Measurements from ENCODE around the gene RAB35. TPM values are rescaled to one million over a fixed set of nuclear protein-coding genes. Genes with fewer than 3 reads are reported as not detected.

RAB35 gene
- total RNA-seq, 1 donor from 2014 or later: 15.1 TPM

DNA sequence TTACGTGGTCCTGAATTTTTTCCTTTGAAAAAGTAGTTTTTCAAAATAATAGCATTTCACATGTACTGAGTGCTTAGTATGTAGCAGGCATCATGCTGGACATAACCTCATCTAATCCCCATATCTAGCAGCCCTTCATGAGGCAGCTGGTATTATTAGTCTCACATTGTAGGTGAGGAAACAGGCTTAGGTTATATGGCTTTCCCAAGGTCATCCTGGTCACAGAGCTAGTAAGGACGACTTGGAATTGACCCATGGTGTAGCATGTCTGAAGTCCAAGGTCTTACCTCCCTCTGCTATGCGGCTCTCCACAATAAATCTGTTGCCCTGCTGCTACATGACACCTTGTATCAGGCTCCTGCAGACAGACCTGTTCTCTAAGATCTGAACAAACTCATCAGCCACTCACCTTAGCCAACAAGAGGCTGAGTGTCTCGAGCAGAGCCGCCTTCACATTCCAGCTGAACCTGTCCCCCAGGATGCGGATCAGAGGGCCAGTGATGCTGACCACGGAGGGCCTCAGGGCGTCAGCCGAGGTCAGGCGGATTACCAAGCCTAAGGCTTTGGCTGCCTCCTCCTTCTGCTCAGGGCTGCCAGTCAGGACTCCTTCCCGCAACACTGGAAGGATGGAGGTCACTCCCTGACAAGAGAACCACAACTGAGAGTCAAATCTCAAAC is 19.7 kb upstream of the RAB35 start:
- Histone ChIP-seq H3K27ac (ENCODE audit: low read depth, low read length) (no peak overlapping the region), H3K4me3 (ENCODE audit: low read length in 3 of 3) (no peak overlapping the region), H3K4me1 (ENCODE audit: control insufficient read depth in 3 of 3, insufficient read depth in 3 of 3, low read length in 3 of 3) (peaks cover 4 to 12% (median 9%) of the 10 kb centered on the region in 3 donors), H3K9me3 (ENCODE audit: control insufficient read depth in 3 of 3, low read length in 3 of 3) (no peaks in the 10 kb centered on the region), H3K36me3 (ENCODE audit: control insufficient read depth in 3 of 3, insufficient read depth in 3 of 3, low read length in 3 of 3) (peaks cover 81 to 92% (median 91%) of the 10 kb centered on the region in 3 donors), H3K27me3 (ENCODE audit: control insufficient read depth in 3 of 3, insufficient read depth in 3 of 3, low read length in 3 of 3) (no peaks in the 10 kb centered on the region), H3K9ac (ENCODE audit: low read depth in 1 of 3, low read length in 3 of 3) (peak overlapping the region in 1 of 3 donors; percentile 45)

DNA sequence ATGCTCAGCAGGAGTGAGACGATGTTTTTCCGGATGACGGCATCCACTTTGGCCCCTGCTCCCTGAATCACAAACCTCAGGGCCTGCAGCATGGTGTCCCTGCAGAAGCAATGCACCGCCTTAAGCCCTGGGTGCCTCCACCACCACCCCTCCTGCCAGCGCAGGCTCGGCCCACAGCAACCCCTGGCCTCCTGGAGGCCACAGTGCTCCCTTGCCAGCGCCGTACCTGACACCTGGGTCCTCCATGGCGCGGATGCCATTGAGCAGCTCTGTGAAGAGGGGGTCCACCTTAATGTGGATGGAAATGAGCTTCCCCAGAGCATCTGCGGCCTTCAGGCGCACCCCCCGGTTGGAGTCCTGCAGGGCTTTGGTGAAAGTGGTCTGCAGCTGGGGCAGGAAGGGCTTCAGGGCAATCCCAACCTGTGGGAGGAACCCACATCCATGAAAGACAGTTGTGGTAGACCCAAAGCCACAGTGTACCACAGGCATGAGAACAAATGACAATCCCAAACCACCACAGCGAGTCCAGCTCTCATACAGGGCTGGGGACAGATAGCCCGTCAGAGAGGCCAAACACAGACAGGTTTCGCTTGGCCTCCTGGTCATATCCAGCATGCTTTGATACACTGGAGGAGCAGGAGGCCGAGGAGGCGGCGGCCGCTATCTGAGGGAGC is 17.9 kb upstream of the RAB35 start:
- Histone ChIP-seq H3K36me3 (ENCODE audit: control insufficient read depth in 3 of 3, insufficient read depth in 3 of 3, low read length in 3 of 3) (peaks cover 81 to 92% (median 91%) of the 10 kb centered on the region in 3 donors), H3K27me3 (ENCODE audit: control insufficient read depth in 3 of 3, insufficient read depth in 3 of 3, low read length in 3 of 3) (no peaks in the 10 kb centered on the region), H3K9me3 (ENCODE audit: control insufficient read depth in 3 of 3, low read length in 3 of 3) (no peaks in the 10 kb centered on the region), H3K4me1 (ENCODE audit: control insufficient read depth in 3 of 3, insufficient read depth in 3 of 3, low read length in 3 of 3) (peaks cover 4 to 12% (median 9%) of the 10 kb centered on the region in 3 donors), H3K9ac (ENCODE audit: low read depth in 1 of 3, low read length in 3 of 3) (no peak overlapping the region), H3K27ac (ENCODE audit: low read depth, low read length) (no peak overlapping the region), H3K4me3 (ENCODE audit: low read length in 3 of 3) (no peak overlapping the region)

DNA sequence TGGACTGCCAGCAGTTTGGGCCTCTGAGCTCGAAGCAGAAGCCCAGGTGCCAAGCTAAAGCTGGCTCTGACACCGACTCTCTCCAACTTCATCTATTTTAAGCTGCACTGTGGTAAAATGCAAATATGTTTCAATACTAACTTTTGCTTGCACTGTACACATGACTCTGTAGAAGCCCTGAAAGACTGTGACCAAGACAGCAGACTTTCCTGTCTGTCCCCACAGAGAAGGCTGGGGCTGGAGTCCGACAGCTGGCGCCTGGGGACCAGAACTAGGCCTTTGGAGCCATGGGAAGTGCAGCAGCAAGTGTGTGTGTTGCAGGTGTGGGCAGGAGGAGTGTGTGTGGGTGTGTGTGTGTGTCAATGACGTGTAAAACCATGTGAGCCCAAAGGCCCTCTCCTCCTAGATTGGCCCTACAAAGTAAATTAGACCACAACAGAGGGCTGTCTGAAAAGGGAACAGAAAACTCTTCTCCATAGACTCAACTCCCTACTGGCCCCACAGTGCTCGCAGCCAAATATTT is 16.4 kb upstream of the RAB35 start:
- Histone ChIP-seq H3K27ac (ENCODE audit: low read depth, low read length) (no peak overlapping the region), H3K36me3 (ENCODE audit: control insufficient read depth in 3 of 3, insufficient read depth in 3 of 3, low read length in 3 of 3) (peaks cover 79 to 91% (median 89%) of the 10 kb centered on the region in 3 donors), H3K27me3 (ENCODE audit: control insufficient read depth in 3 of 3, insufficient read depth in 3 of 3, low read length in 3 of 3) (no peaks in the 10 kb centered on the region), H3K9me3 (ENCODE audit: control insufficient read depth in 3 of 3, low read length in 3 of 3) (no peaks in the 10 kb centered on the region), H3K4me1 (ENCODE audit: control insufficient read depth in 3 of 3, insufficient read depth in 3 of 3, low read length in 3 of 3) (peaks cover 4 to 12% (median 9%) of the 10 kb centered on the region in 3 donors), H3K9ac (ENCODE audit: low read depth in 1 of 3, low read length in 3 of 3) (peak overlapping the region in 1 of 3 donors; percentile 1), H3K4me3 (ENCODE audit: low read length in 3 of 3) (no peak overlapping the region)

DNA sequence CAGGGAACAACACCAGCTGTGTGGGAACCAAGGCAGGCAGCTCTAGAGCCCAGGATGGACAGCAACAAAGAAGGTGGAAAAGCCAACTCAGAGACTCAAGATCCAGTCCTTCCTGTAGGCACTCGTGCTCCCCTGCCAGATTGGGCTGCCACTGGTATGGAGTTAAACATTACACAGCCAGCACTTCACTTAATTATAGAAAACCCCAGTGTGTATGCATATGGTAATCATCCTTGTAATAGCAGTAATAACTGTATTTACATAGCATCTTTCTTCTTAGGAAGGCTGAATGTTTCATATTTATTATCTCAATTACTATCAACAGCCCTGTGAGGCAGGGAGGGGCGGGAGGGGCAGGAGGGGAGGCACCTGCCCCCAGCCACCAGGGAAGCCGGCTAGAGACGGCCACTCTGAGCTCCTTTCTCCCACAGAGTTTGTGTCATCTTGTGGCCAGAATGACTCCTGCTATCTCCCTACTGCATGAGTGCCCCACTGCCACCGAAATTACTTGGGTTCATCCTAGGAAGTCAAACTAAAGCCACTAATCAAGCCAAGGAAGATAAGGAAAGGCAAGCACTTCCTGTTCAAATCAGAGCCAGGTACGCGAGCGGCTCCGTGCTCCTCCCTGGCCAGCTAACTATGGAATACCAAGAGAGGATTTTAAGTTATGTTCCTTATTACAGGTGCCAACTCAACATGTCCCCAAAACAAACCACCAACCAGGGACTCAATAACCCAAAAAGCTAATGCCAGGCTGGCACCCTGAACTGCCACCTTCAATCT is 15.7 kb upstream of the RAB35 start:
- Histone ChIP-seq H3K9me3 (ENCODE audit: control insufficient read depth in 3 of 3, low read length in 3 of 3) (no peaks in the 10 kb centered on the region), H3K27me3 (ENCODE audit: control insufficient read depth in 3 of 3, insufficient read depth in 3 of 3, low read length in 3 of 3) (no peaks in the 10 kb centered on the region), H3K9ac (ENCODE audit: low read depth in 1 of 3, low read length in 3 of 3) (peak overlapping the region in 1 of 3 donors; percentile 1), H3K36me3 (ENCODE audit: control insufficient read depth in 3 of 3, insufficient read depth in 3 of 3, low read length in 3 of 3) (peaks cover 79 to 91% (median 89%) of the 10 kb centered on the region in 3 donors), H3K27ac (ENCODE audit: low read depth, low read length) (no peak overlapping the region), H3K4me3 (ENCODE audit: low read length in 3 of 3) (no peak overlapping the region), H3K4me1 (ENCODE audit: control insufficient read depth in 3 of 3, insufficient read depth in 3 of 3, low read length in 3 of 3) (peaks cover 4 to 12% (median 11%) of the 10 kb centered on the region in 3 donors)

DNA sequence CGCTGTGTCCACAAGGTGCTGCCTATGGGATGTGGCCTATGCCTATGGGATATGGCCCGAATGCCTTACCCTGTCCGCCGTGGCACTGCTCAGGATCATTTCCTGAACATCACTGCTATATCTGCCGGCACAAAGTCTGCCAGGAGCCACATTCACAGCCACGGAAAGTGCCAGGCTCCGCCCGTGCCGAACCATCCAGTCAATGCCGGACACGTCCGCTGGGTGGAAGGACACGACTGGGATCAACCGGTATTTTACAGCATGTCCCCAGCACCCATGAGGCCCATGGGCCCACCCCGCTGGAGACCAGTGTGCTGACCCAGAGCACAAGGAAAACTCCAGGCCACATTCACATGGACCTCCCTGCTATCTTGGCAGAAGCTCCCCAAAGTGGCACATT is 14.6 kb upstream of the RAB35 start:
- no peak overlapping the region for H3K9ac ChIP-seq (ENCODE audit: low read depth in 1 of 3, low read length in 3 of 3)
- peaks cover 73 to 90% (median 87%) of the 10 kb centered on the region in 3 donors for H3K36me3 ChIP-seq (ENCODE audit: control insufficient read depth in 3 of 3, insufficient read depth in 3 of 3, low read length in 3 of 3)
- peaks cover 8 to 16% (median 12%) of the 10 kb centered on the region in 3 donors for H3K4me1 ChIP-seq (ENCODE audit: control insufficient read depth in 3 of 3, insufficient read depth in 3 of 3, low read length in 3 of 3)

DNA sequence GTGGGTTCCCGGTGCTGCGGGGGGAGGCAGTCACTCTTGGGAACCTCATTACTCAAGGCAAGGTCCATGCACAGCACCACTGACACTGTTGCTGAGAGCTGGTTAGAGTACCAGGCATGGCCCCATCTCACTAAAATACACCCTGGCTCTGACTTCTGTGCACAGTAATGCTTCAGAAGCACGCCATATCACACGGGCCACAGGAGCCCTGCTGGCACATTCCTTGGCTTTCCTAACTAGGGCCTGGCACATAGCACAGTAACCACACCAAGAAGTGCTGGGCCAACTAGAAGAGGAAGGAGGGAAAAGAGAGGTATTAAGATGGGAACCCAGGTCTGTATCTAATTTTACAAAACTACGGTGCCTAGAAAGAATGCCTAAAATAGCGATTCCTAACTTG is 13.5 kb upstream of the RAB35 start:
- Histone ChIP-seq H3K4me3 (ENCODE audit: low read length in 3 of 3) (no peak overlapping the region), H3K4me1 (ENCODE audit: control insufficient read depth in 3 of 3, insufficient read depth in 3 of 3, low read length in 3 of 3) (peaks cover 9 to 17% (median 12%) of the 10 kb centered on the region in 3 donors), H3K27me3 (ENCODE audit: control insufficient read depth in 3 of 3, insufficient read depth in 3 of 3, low read length in 3 of 3) (no peaks in the 10 kb centered on the region), H3K36me3 (ENCODE audit: control insufficient read depth in 3 of 3, insufficient read depth in 3 of 3, low read length in 3 of 3) (peaks cover 73 to 84% (median 83%) of the 10 kb centered on the region in 3 donors), H3K9me3 (ENCODE audit: control insufficient read depth in 3 of 3, low read length in 3 of 3) (no peaks in the 10 kb centered on the region), H3K9ac (ENCODE audit: low read depth in 1 of 3, low read length in 3 of 3) (no peak overlapping the region), H3K27ac (ENCODE audit: low read depth, low read length) (no peak overlapping the region)

More for the DNA sequence above, 14.6 kb upstream of the RAB35 start:
- Histone ChIP-seq H3K27me3 (ENCODE audit: control insufficient read depth in 3 of 3, insufficient read depth in 3 of 3, low read length in 3 of 3) (no peaks in the 10 kb centered on the region), H3K4me3 (ENCODE audit: low read length in 3 of 3) (no peak overlapping the region), H3K9me3 (ENCODE audit: control insufficient read depth in 3 of 3, low read length in 3 of 3) (no peaks in the 10 kb centered on the region), H3K27ac (ENCODE audit: low read depth, low read length) (no peak overlapping the region)

DNA sequence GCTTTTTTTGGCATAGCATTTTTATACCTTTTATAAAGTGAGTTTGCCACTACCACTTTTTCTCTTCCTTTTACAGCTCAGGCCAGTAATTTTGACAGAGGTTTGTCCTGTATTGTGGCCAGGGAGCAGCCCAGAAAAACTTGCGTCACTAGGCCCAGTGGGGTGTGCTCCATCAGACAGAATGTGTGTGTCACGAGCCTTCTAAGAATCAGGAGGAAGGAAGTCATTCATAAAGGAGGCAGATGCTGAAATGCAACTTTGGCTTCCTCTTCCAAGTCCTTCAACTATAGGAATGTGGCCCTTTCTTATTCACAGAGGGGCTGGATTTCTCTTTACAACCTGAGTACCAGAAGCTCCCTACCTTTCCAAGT is 10.1 kb upstream of the RAB35 start:
- peaks cover 9 to 12% (median 10%) of the 10 kb centered on the region in 3 donors for H3K4me1 ChIP-seq (ENCODE audit: control insufficient read depth in 3 of 3, insufficient read depth in 3 of 3, low read length in 3 of 3)
- no peak overlapping the region for H3K4me3 ChIP-seq (ENCODE audit: low read length in 3 of 3)
- no peaks in the 10 kb centered on the region for H3K27me3 ChIP-seq (ENCODE audit: control insufficient read depth in 3 of 3, insufficient read depth in 3 of 3, low read length in 3 of 3)
- no peaks in the 10 kb centered on the region for H3K9me3 ChIP-seq (ENCODE audit: control insufficient read depth in 3 of 3, low read length in 3 of 3)
- peaks cover 43 to 52% (median 51%) of the 10 kb centered on the region in 3 donors for H3K36me3 ChIP-seq (ENCODE audit: control insufficient read depth in 3 of 3, insufficient read depth in 3 of 3, low read length in 3 of 3)
- peak overlapping the region; percentile 21 for H3K27ac ChIP-seq (ENCODE audit: low read depth, low read length)
- peak overlapping the region in 1 of 3 donors; percentile 27 for H3K9ac ChIP-seq (ENCODE audit: low read depth in 1 of 3, low read length in 3 of 3)

DNA sequence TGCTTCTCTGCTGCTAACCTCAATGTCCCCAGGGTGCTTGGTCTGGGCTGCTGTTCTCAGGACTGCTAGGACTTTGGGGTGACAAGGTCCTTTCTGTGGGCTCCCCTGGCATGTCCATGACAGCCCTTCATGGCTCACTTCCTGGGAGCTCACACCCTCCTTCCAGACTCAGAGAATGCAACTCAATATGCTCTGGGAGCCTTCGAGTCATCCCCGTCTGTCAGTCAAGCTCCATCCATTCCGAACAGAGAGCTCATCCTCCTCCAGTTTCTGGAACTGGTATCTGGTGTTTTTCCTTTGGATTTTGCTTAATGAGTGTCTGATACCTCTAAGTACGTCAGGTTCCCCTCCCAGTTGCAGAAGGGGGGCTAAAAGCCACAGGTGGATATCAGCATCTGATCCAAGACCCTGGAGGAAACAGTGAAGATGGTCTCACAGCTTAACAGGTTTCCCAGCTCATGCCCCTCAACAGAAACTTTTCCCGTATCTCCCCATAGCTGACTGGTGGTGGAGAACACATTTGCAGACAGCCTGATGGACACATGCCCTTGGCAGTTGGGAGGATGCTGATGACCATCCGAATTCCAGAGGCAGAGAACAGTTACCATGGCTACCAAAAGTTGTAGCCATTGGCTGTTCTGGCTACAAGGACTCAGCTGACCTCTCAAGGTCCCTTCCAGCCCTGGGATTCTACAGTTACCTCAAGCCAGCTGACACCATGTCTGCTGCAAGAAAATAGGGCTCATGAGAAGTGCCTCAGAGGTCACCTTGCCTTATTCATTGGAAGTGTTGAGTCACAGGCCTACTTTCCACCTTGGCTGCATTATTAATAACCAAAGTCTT is 9.5 kb upstream of the RAB35 start:
- H3K36me3 ChIP-seq (ENCODE audit: control insufficient read depth in 3 of 3, insufficient read depth in 3 of 3, low read length in 3 of 3): peaks cover 37 to 46% (median 45%) of the 10 kb centered on the region in 3 donors
- no peak overlapping the region for H3K4me3 ChIP-seq (ENCODE audit: low read length in 3 of 3)
- peaks cover 9 to 12% (median 10%) of the 10 kb centered on the region in 3 donors for H3K4me1 ChIP-seq (ENCODE audit: control insufficient read depth in 3 of 3, insufficient read depth in 3 of 3, low read length in 3 of 3)
- H3K27ac ChIP-seq (ENCODE audit: low read depth, low read length): peak overlapping the region; percentile 21
- no peaks in the 10 kb centered on the region for H3K27me3 ChIP-seq (ENCODE audit: control insufficient read depth in 3 of 3, insufficient read depth in 3 of 3, low read length in 3 of 3)
- H3K9ac ChIP-seq (ENCODE audit: low read depth in 1 of 3, low read length in 3 of 3): no peak overlapping the region
- H3K9me3 ChIP-seq (ENCODE audit: control insufficient read depth in 3 of 3, low read length in 3 of 3): no peaks in the 10 kb centered on the region

DNA sequence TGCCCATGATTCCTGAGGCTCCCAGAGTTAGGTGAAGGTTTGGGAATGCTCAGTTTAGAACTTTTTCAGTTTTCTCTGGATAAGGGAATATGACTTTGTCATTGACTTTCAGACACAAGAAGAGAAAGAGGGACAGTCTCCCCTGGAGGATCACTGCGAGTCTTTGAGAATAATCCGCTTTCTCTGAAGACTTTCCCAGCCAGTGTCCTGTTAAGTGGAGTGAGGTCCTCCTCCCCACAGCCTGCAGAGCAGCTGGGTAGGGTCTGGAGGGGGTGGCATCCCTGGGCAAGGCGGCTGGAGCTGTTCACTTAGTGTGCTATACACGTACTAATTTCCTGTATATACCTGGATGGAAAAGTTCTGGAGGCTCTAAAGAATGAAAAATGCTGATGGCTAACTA is 8.5 kb upstream of the RAB35 start:
- no peak overlapping the region for H3K27ac ChIP-seq (ENCODE audit: low read depth, low read length)
- no peak overlapping the region for H3K9ac ChIP-seq (ENCODE audit: low read depth in 1 of 3, low read length in 3 of 3)
- no peaks in the 10 kb centered on the region for H3K9me3 ChIP-seq (ENCODE audit: control insufficient read depth in 3 of 3, low read length in 3 of 3)
- H3K4me1 ChIP-seq (ENCODE audit: control insufficient read depth in 3 of 3, insufficient read depth in 3 of 3, low read length in 3 of 3): peaks cover 9 to 12% (median 10%) of the 10 kb centered on the region in 3 donors
- no peaks in the 10 kb centered on the region for H3K27me3 ChIP-seq (ENCODE audit: control insufficient read depth in 3 of 3, insufficient read depth in 3 of 3, low read length in 3 of 3)
- H3K36me3 ChIP-seq (ENCODE audit: control insufficient read depth in 3 of 3, insufficient read depth in 3 of 3, low read length in 3 of 3): peaks cover 27 to 37% (median 35%) of the 10 kb centered on the region in 3 donors
- H3K4me3 ChIP-seq (ENCODE audit: low read length in 3 of 3): no peak overlapping the region

Data from skeletal muscle tissue (tissue), 4 donors.